ENCODE data around the gene ANGPTL4.

GRCh38 chr19:8413629-8413995, 49.7 kb downstream of the ANGPTL4 start:
- no peak for TF ChIP-seq CTCF (conservative IDR thresholded peaks at IDR 0.05)
- no peak for TF ChIP-seq ZFX (IDR thresholded peaks at IDR 0.05)

All from C4-2B (cell line).